Dendritic cell treated with granulocyte-macrophage colony-stimulating factor and Interleukin-4, amounts not matched to agents 40 ng/mL and 50 ng/mL, for 4 days (primary cell): Measurements from ENCODE around the gene APC2.

ENCODE experiments used
- H3K27ac Mint-ChIP-seq: one replicate; pipeline ENCODE4 v1.8.0; 2022; ENCODE audit warnings: mild to moderate bottlenecking, mixed read lengths
- H3K27me3 Mint-ChIP-seq: one replicate; pipeline ENCODE4 v1.8.0; 2022; ENCODE audit warnings: mild to moderate bottlenecking, mixed read lengths
- H3K36me3 Mint-ChIP-seq: one replicate; pipeline ENCODE4 v1.8.0; 2022; ENCODE audit warnings: low read depth, mixed read lengths
- H3K4me1 Mint-ChIP-seq: one replicate; pipeline ENCODE4 v1.8.0; 2022; ENCODE audit warnings: low read depth, mixed read lengths
- H3K4me3 Mint-ChIP-seq: one replicate; pipeline ENCODE4 v1.8.0; 2022; ENCODE audit warnings: mild to moderate bottlenecking, moderate library complexity, mixed read lengths
- H3K9me3 Mint-ChIP-seq: one replicate; pipeline ENCODE4 v1.8.0; 2022; ENCODE audit warnings: mixed read lengths
- intact Hi-C: fragments of 100-400 bp; cut with micrococcal nuclease; formaldehyde crosslinking; loops from one replicate; pipeline ENCODE4 v1.15.0; 2022

APC2 gene

GRCh38 chr19:1488282-1488601, 38.3 kb downstream of the APC2 start:
- peaks cover 33% of the 10 kb centered on the region for H3K4me1 Mint-ChIP-seq
- peaks cover 24% of the 10 kb centered on the region for H3K27me3 Mint-ChIP-seq

GRCh38 chr19:1489463-1490310, 39.8 kb downstream of the APC2 start:
- peak overlapping the region; percentile 78 for H3K4me3 Mint-ChIP-seq
- no peaks in the 10 kb centered on the region for H3K9me3 Mint-ChIP-seq
- H3K27ac Mint-ChIP-seq = peak overlapping the region; percentile 77
- no peaks in the 10 kb centered on the region for H3K36me3 Mint-ChIP-seq
- H3K27me3 Mint-ChIP-seq = peaks cover 34% of the 10 kb centered on the region
- intact Hi-C loops = no loop called here
- peaks cover 35% of the 10 kb centered on the region for H3K4me1 Mint-ChIP-seq

More at GRCh38 chr19:1488282-1488601, 38.3 kb downstream of the APC2 start:
- Mint-ChIP-seq H3K36me3 (no peaks in the 10 kb centered on the region), H3K4me3 (no peak overlapping the region), H3K9me3 (no peaks in the 10 kb centered on the region), H3K27ac (no peak overlapping the region)
- intact Hi-C loops = no loop called here

DNA sequence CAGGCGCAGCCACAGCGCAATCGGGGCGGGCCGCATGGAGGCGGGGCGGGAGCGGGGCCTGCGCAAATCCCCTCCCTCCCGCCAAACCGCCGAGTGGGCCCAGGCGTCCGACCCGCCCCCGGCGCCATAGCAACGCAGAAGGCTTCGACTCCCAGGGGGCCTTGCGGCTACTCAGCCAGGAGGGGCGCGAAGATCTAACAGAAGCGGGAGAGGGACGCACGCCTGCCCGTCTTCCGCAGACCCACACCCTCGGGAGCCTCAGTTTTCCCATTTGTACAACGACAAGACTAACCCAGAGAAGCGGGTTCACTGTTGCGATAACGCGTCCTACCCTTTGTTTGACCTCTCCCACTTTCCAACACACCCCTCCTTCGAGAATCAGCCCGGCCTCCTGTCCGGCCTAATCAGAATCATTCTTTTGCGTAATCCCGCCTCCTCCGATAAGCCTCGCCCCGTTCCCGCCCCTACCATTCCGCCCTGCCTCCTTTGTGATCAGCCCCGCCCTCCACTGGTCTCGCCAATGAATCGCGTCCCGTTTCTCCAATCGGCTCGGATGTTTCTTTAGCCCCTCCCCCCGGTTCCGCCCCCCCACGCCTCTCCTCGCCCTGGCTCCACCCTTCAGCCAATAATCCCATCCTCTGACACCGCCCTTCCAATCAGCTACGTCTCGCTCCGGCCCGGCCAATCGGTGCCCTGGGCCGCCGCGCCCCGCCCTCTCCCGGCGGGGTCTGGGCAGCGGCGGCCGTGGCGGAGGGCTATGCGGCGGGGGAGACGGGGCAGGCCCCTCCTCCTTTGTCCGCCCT, 40.6 kb downstream of the APC2 start, which contains the start of gene PCSK4:
Gene PCSK4 (minus strand): TSS at position 40 of the 803 bp plus-strand sequence. CDS start 4 bp downstream, at position 36.
- H3K36me3 Mint-ChIP-seq = no peaks in the 10 kb centered on the region
- no peaks in the 10 kb centered on the region for H3K9me3 Mint-ChIP-seq
- intact Hi-C loops = no loop called here
- H3K4me3 Mint-ChIP-seq = peak within 1 kb of the TSS; percentile 78
- H3K4me1 Mint-ChIP-seq = peaks cover 35% of the 10 kb centered on the region
- H3K27ac Mint-ChIP-seq = peak within 1 kb of the TSS; percentile 77
- H3K27me3 Mint-ChIP-seq = peaks cover 38% of the 10 kb centered on the region

DNA sequence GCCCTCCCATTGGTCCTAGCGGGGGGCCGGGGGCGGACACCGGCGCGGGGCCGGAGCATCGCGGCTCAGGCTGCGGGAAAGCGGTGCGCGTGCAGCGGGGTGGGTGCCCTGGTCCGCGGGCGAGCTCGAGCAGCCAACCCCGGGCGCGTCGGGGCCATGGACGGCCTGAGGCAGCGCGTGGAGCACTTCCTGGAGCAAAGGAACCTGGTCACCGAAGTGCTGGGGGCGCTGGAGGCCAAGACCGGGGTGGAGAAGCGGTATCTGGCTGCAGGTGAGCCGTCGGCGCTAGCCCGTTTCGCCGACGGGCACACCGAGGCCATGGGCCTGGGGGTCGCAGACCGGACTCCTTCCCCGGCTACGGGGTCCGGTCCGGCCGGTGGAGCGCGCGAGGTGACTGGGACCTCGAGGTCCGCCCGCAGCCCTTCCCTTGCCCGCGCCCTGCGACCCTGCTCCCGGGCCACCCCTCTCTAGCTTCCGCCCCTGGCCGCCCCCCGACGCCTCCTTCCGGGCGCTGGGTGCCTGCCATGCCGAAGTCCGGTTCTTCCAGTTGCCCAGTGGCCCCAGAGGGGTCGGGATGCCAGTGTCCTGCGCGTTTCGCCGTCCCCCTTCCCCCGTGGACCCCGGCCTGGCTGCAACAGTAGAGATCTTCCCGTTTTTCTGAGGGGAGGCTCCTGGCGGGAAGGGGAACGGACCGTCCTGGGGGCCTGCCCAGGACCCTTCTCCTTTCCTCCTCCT, 41.4 kb downstream of the APC2 start, which contains the start of gene REEP6:
Gene REEP6 (plus strand): TSS at position 68 of the 735 bp plus-strand sequence. CDS start 89 bp downstream, at position 157.
- Mint-ChIP-seq H3K36me3 (no peaks in the 10 kb centered on the region), H3K4me3 (peak within 1 kb of the TSS; percentile 78), H3K27me3 (peaks cover 41% of the 10 kb centered on the region), H3K4me1 (peaks cover 35% of the 10 kb centered on the region), H3K9me3 (no peaks in the 10 kb centered on the region), H3K27ac (peak within 1 kb of the TSS; percentile 77)
- intact Hi-C loops = no loop called here

DNA sequence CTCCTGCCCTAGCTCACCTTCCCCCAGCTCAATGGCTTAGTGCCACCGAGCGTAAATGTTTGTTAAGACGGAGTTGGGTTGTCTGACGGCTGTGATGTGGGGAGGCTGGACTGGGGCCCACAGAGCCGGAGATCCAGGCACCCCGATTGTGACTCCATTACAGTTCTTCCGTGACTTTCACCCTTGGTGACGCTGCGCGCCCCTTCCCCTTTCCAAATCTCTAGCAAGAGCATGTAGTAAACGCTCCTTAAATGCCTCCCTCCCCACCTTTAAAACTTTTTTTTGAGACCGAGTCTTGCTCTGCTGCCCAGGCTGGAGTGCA, 41.9 kb downstream of the APC2 start:
- no peaks in the 10 kb centered on the region for H3K9me3 Mint-ChIP-seq
- H3K4me1 Mint-ChIP-seq = peaks cover 35% of the 10 kb centered on the region
- H3K27ac Mint-ChIP-seq = peak overlapping the region; percentile 57
- H3K27me3 Mint-ChIP-seq = peaks cover 43% of the 10 kb centered on the region
- peak overlapping the region; percentile 67 for H3K4me3 Mint-ChIP-seq
- no peaks in the 10 kb centered on the region for H3K36me3 Mint-ChIP-seq
- intact Hi-C loops = no loop called here

- peaks cover 44% of the 10 kb centered on the region for H3K27me3 Mint-ChIP-seq
- no peak overlapping the region for H3K27ac Mint-ChIP-seq
- intact Hi-C loops = no loop called here
- no peaks in the 10 kb centered on the region for H3K36me3 Mint-ChIP-seq
- peaks cover 35% of the 10 kb centered on the region for H3K4me1 Mint-ChIP-seq
- H3K9me3 Mint-ChIP-seq = no peaks in the 10 kb centered on the region
- no peak overlapping the region for H3K4me3 Mint-ChIP-seq
Observed at GRCh38 chr19:1492474-1493006, 42.6 kb downstream of the APC2 start.

DNA sequence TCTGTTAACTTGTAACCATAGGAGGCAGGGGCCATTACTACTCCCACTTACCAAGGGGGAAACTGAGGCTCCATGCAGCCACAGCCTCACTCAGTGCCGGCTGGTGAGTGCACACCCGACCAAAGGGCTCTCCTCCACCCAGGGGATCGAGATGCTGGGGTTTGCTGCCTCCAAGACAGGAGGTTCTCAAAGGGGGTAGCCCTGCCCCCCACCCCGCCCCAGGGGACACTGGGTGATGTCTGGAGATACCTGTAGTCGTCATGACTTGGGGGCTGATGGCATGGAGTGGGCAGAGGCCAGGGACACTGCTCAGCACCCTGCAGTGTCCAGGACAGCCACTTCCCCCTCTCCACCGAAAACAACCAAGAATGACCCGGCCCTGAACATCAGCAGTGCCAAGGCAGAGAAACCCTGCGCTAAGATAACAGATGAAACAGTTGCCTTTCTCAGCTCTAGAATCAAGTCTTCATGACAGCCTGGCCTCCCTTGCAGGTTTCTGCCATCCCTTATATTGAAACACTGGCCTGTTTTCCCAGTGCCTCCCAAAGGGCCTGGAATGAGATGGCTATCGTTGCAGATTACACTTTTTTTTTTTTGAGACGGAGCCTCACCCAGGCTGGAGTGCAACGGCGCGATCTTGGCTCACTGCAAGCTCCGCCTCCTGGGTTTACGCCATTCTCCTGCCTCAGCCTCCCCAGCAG, 44.3 kb downstream of the APC2 start:
- peaks cover 24% of the 10 kb centered on the region for H3K4me1 Mint-ChIP-seq
- no peaks in the 10 kb centered on the region for H3K36me3 Mint-ChIP-seq
- peaks cover 46% of the 10 kb centered on the region for H3K27me3 Mint-ChIP-seq
- no peak overlapping the region for H3K27ac Mint-ChIP-seq
- H3K9me3 Mint-ChIP-seq = no peaks in the 10 kb centered on the region
- H3K4me3 Mint-ChIP-seq = no peak overlapping the region
- intact Hi-C loops = no loop called here

DNA sequence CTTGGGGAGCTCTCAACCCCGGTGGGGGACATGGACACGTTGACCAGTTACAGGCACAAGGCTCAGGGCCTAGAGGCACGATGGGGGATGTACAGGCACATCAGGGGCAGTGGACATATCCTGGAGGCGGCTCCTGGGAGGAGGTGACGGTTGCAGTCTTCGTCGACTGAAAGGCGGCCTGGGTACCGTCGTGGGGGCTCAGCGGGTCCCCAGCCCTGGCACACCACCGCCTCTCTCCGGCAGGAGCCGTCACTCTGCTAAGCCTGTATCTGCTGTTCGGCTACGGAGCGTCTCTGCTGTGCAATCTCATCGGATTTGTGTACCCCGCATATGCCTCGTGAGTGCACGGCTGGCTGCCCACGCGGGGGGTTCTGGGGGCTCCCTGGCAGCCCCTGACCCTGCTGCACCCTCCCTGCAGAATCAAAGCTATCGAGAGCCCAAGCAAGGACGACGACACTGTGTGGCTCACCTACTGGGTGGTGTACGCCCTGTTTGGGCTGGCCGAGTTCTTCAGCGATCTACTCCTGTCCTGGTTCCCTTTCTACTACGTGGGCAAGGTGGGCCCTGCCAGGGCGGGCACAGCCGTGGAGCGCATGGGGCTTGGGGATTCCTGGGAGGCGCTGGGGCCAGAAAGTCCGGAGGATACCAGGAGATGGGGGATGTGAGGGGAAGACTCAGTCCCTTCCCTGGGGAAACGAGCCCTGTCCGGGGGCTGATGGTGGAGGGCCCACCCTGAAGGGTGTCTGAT, 45.3 kb downstream of the APC2 start:
- H3K4me1 Mint-ChIP-seq = peaks cover 19% of the 10 kb centered on the region
- intact Hi-C loops = no loop called here
- H3K9me3 Mint-ChIP-seq = no peaks in the 10 kb centered on the region
- H3K4me3 Mint-ChIP-seq = no peak overlapping the region
- H3K27me3 Mint-ChIP-seq = peaks cover 47% of the 10 kb centered on the region
- no peaks in the 10 kb centered on the region for H3K36me3 Mint-ChIP-seq
- no peak overlapping the region for H3K27ac Mint-ChIP-seq

DNA sequence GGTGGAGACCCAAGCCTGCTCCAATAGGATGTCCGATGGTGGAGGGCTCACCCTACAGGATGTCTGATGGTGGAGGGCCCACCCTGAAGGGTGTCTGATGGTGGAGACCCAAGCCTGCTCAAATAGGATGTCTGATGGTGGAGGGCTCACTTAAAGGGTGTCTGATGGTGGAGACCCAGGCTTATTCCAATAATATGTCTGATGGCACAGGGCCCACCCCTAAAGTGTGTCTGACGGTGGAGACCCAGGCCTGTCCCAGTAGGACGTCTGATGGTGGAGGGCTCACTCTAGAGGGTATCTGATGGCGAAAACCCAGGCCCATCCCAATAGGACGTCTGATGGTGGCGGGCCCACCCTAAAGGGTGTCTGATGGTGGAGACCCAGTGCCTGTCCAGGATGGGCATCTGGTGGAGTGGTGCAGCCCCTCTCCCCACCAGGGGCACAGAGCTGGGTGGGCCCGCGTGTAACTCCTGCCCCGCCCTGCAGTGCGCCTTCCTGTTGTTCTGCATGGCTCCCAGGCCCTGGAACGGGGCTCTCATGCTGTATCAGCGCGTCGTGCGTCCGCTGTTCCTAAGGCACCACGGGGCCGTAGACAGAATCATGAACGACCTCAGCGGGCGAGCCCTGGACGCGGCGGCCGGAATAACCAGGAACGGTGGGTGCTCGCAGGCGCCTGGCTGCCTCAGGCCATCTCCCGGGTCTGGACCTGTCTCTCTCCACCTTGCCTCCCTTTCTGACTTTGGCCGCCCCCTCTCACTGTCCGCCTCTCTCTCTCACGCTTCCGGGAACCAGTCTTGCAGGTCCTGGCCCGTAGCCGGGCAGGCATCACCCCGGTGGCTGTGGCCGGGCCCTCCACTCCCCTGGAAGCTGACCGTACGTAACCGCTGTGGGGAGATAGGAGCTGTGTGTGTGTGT, 46.1 kb downstream of the APC2 start:
- H3K4me1 Mint-ChIP-seq = peaks cover 19% of the 10 kb centered on the region

GRCh38 chr19:1496714-1497577, 47.0 kb downstream of the APC2 start:
- Mint-ChIP-seq H3K4me1 (peaks cover 13% of the 10 kb centered on the region), H3K4me3 (no peak overlapping the region), H3K36me3 (no peaks in the 10 kb centered on the region), H3K27ac (no peak overlapping the region), H3K9me3 (no peaks in the 10 kb centered on the region), H3K27me3 (peaks cover 47% of the 10 kb centered on the region)
- intact Hi-C loops = no loop called here

More for the DNA sequence above, 46.1 kb downstream of the APC2 start:
- no peak overlapping the region for H3K27ac Mint-ChIP-seq
- H3K4me3 Mint-ChIP-seq = no peak overlapping the region
- H3K36me3 Mint-ChIP-seq = no peaks in the 10 kb centered on the region
- intact Hi-C loops = no loop called here
- H3K27me3 Mint-ChIP-seq = peaks cover 49% of the 10 kb centered on the region
- no peaks in the 10 kb centered on the region for H3K9me3 Mint-ChIP-seq

DNA sequence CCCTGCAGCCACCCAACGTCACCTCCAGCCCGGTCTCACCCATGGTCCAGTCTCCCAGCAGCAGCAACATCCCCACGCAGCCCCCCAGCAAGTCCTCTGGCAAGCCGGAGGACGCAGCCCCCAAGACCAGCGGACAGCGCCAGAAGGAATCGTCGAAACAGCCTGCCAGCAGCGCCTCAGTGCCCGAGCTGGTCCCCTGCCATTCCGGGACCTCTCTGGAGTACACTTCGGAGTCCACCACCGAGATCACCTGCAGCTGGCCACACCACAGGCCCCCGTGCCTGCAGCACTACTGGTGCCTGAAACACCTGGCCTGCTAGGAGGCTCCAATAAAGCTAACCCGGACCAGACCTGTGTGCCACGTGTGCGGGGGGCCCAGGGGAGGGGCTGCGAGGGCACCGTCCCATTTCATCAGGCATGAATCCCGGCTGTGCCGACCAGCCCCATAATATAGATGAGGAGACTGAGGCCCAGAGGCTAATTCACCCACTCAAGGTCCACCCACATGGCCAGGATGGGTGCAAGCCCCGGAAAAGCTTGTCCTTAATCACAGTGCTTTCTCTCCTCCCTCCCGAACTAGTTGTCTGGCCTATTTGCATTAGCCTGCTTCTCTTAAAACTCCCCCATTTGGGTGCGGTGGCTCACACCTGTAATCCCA, 47.8 kb downstream of the APC2 start:
- Mint-ChIP-seq H3K36me3 (no peaks in the 10 kb centered on the region), H3K4me1 (peaks cover 7% of the 10 kb centered on the region), H3K9me3 (no peaks in the 10 kb centered on the region), H3K4me3 (no peak overlapping the region), H3K27ac (no peak overlapping the region), H3K27me3 (peaks cover 46% of the 10 kb centered on the region)
- intact Hi-C loops = no loop called here
